HG02610 (cell line): ENCODE results near the gene RNF26.

ENCODE experiments used
- ATAC-seq: cut with Tn5 transposase; IDR thresholded peaks from one replicate; pipeline ENCODE4 v1.9.1; 2021; ENCODE audit warnings: mild to moderate bottlenecking, moderate library complexity; ENCODE audit not compliant: unreplicated experiment

Gene RNF26

DNA sequence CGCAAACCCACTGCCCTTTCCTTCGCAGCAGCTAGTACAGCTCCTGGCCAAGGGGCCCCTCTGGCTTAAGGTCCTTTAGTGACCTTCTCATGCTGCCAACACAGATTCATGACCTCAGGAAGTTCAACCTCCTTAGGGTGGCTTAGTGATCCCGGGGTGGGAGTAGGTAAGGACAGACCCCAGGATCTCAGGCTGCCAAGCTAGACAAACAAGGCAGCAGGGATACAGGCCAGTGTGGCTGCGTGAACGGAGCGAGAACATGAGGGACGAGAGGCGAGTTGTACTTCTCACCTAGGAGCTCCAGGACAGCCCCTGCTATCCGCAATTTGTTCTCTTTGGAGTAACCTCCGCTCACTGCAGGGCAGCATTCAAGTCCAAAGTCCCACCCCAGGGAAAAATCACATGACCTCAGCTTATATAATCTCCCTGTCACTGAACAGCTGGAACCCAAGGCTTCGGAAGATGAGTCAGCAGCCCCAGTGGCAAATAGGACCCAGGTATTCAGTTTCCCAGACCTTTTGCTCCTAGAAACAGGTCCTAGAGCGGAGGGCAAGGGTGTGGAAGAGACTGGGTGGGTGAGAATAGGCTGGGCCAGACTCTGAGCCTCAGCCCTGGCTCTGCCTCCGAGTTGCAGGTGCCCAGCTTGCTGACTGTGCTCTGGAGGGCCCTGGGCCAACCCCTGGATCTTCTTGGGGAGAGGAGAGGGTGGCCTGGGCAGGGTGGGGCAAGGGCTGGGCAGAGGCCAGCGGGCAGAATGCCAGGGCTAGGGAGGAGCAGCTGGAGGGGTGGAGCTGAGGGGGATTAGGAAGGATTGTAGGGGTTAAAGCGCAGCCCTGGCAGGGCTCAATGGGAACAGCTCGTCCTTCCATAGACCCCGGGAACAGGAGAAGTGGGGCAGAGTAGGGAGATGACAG, 34.1 kb downstream of the RNF26 start:
- ATAC-seq, result no peak

DNA sequence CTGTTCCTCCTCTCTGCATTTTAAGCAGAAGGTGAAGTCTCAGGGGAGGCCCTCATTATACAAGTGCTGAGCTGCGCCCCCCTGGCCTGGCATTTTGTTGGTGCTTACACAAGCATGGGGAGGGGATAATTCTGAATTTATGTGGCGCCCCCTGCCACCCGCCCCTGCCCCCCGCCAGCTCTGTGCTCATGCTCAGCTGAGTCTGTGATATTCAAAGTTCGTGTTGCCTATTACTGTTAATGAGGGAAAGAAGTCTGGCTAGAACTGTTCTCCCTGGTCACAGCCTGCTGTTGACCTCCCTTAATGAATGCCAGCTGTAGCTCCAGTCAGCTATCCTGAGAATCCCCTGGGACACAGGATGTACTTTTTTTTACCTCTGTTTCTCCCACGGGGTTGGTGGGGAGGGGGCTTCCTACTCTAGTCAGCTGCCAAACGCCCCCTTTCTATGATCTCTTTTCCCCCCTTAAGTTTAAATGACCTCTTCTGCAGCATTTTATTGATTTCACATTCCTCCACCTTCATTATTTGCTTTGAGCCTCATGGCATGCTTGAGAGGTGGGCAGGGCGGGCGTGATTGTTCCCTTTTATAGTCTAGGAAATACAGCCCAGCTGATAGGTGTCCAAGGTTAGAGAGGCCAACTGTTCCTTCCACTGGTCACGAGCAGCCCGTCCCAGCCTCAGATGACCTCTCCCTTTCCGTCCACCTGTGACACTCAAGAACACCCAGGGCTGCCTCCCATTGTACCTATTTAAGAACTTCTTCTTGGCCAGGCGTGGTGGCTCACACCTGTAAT, 35.0 kb downstream of the RNF26 start:
- no peak for ATAC-seq

DNA sequence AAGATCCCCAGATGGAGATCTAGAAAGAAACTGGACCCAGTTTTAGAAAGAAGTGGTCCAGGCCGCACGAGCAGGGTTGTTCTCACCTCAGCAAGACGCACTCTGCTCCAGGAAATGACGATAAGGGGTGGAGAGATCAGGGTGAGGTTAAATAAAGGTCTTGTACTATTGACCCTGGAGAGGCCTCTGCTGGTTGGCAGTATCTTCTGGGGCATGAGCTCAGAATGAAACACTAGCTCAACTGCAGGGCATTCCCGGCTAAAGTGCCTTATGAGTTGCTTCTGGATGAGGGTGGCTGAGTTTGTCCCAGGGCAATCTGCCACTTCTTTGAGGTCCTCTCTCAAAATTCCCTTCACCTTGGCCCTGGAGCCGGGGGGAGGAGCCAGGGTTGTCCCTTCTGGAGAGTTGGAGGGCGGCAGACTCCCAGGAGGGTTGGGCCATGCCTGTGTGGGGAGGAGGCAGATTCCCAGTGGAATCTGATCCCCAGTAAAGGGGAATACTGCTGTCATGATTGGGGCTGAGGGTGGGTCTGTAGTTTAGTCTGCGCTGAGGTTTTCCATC, 36.2 kb downstream of the RNF26 start:
- no peak for ATAC-seq

DNA sequence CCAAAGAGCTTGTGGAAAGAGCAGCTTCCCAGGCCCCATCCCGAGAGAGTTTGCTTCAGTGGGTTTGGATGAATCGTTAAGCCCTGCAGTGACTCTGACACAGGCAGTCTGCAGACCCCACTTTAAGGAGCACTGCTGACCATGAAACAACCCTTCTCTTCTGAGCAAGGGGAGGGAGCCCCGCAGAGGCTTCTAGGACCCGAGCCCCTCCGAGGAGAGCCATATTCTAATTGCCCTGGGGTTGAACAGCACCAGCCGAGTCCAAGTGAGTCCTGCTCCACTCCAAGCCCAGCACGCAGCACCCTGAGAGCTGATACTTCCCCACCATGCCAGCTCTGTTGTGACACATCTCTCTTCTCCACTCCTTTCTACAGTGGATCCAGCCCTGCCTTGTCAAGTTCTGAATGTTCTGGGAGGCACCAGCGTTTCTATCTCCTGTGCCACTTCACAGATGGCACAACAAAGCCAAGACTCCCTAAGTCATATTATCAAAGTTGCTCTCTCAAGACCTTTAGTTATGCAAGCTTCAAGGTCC, 36.8 kb downstream of the RNF26 start:
- no peak for ATAC-seq

DNA sequence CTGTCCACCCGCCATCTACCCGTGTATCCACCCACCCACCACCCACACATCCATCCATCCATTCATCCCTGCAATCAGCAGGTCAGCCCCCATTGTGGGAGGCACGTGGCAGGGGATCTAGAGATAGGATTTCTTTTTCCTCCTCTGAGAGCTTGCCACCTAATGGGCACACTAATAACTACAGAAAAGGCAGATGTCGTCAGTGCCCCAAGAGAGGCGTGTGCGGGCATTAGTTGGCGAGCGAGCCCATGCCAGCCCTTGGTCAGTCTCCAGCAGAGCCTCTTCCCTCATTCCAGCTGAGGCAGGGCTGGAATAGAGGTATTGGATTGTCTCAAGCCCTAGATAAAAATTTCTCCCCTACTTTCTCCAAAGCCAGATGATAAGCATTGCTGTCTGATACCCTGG, 37.5 kb downstream of the RNF26 start:
- no peak for ATAC-seq

DNA sequence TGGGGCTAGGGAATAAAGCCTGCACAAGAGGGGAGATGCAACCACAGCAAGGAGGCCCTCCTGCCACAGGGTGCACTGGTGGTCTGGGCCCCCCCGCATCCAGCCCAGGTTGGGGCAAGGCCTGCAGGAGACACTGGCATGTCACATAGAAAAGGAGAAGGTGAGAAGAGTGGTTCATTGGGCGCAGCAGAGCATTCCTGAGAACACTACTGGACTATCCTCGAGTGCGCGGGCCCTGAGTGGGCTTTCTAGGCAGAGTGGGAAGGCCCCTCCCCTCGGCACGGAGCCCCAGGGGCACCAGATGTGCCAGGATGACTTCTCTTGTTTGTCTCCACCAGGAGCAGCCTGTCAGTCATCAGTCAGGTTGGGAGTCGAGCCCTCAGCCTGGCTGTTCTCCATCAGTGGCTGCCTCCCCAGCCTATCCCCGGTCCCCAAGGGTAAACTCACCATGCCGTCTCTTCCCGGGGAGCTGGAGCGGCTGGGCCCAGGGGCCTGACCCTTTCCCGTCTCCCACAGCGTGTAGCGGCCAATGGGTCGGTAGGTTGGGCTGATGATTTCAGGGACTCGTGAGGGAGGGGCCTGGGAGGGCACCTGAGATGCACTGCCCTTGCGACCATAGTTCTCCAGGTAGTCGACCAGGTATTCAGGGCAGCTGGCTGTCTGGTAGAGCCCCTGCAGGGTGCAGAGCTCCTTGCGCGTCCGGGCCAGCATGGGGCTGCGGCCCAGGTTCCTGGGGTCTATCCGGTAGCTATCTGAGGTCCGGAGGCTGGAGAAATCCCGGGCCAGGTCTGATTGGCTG, 38.1 kb downstream of the RNF26 start:
- no peak for ATAC-seq

DNA sequence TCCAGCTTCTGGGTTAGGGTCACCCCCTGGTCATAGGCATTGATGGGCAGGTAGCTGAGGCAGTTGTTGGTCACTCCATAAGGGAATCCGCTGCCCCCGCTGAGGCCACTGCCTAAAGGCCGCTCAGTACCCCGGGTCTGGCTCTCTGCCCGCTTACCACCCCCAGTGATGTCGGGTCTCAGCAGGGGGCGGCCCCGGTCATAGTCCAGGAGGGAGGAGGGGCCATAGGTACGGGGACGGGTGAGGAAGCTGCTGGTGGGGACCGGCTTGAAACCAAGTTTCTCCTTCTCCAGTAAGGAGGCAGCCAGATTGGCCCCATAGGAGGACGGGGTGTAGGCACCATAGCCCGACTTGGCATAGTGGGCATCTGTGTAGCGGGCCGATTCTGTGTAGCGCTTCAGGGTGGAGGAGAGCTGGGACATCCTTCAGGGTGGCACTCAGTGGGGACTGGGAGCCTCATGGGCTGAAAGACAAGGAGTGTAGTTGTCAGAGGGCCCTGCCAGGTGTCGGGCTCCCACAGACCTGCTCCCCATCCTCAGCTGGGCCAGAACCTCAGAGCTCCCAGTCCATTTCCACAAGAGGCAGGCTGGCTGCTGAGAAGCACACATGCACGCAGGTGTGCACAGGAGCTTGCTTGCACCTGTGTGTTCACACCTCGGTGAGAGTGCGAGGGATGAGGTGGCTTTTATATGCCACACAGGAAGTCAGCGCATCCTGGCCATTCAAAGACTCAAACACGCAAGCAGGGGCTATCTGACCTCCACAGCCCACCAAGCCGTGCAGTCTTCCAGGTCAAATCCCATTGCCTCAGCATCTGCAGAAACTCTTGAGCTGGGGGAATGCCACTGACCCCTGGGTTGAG, 39.0 kb downstream of the RNF26 start:
- no peak for ATAC-seq

DNA sequence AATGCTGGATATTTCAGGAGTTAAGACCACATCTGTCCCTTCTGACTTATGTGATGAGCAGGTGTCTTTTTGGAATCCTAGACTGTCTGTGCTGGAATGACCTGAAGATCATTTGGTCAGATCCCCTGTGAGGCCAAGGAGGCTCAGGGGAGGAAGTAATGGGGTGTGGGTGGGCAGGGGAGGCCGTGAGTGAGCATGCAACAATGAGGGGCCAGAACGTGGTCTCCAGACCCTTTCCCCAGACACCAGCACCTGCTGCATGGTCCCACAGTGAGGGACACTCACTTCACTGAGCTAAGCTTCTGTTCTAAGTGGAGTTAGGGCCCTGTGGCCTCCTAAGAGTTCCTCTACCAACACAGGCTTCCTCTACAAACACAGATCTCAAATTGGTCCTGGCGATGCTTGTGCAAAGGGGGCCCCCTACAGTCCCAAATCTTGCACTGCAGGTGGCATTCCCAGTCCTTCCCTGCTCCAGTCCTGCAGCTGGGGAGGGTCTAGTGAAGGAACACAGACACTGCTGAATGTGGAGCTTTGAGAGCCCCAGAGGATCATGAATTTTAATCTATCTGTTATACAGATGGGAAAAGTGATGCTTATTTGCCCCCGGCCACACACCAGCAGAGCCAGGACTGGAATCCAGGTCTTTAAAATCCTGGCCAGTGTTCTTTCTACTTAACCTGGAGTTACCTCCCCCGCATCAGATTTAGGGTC, 39.7 kb downstream of the RNF26 start:
- ATAC-seq, result no peak

DNA sequence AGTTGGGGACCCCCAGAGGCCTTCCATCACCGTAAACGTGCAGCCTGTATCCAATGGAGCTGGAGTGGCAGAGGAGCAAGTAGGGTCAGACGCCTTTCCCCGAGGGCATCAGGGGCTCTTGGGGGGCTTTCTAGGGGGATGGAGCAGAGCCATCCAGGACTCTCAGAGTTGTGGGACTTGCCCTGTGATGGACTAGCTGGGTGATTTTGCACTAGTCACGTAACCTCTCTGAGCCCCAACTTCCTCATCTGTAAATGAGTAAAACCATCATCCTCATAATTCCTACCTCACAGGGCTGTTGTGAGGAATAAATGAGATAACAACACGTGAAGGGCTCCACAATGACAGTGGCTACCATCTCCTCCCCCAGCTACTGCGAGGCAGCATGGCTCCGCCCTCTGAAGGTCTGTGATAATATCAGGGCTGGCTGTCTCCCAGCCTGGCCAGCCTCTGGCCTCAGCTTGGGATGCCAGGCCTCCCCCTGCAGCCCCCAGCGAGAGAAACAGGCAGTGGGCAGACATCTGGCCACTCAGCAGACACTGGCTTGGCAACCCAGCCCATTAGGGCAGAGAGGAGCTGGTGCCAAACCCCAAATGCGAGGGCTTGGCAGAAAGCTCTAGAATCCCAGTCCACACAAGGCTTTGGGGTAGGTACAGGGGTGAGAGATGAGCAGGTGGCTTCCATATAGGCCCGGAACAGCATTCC, 40.5 kb downstream of the RNF26 start:
- ATAC-seq, result no peak

DNA sequence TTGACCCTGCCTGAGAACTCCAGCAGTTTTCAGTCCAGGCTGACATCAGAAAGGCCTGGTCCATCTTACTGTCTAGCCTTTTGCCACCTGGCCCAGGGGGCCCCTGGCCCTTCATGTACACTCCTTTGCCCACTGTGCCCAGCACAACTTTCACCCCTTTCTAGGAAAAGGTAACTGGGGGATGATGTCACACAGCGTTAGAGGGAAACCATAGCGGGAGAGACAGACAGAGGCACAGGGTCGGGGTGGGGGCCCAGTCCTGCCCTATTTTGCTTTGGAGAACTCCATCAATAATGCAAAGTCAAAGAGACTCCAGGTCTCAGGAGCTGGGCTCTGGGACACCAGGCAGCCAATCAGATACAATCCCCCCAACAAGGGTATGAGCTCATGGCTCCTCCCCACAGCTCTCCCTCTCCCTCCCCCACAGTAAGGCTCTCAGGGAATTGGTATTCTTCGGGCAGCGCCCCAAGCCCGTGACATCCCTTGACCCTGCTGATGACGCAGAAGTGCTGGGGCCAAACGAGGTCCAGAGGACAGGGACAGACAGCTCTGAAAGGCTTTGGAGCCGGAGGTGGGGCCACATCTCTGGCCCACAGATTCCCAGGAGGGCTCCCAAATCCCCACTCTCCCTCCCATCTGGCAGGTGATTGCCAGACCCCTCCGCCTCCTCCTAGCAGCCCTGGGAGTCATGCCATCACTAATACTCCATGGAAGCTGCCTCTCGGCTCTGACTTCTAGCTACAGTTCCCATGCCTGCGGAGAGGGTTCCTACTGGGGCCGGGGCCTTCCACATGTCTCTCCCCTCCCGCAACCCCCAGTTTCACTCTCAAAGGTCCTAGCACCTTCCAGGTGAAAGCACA, 41.2 kb downstream of the RNF26 start:
- ATAC-seq, result no peak

DNA sequence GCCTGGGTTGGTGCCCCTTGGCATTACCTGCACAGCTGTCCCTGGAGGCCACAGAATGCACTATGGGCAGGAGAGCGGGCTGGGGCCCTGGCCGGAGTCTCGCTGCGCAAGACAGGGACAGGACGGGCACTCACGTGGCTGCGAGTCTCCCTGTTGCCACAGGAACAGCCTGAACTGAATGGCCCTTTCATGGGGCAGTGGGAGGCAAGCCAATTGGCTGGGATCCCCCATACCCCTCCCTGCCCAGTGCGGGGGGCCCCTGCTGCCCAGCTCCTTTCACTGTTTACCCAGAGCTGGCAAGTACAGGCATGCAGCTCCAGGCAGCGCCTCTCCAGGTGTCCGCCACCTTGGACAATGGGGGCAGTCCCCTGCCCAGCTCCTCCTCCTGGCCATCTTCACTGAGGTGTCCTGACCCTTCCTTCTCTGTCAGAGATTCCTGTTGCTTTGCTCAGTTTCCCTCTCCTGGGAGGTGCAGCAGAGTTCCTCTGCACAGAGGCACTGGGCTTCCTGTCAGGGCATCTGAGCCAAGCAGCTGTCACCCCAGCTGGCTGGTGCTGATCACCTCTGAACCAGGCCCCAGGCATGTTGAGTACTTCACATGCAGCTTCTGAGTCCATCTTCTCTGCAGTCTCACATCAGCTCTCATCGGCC, 42.0 kb downstream of the RNF26 start:
- no peak for ATAC-seq

DNA sequence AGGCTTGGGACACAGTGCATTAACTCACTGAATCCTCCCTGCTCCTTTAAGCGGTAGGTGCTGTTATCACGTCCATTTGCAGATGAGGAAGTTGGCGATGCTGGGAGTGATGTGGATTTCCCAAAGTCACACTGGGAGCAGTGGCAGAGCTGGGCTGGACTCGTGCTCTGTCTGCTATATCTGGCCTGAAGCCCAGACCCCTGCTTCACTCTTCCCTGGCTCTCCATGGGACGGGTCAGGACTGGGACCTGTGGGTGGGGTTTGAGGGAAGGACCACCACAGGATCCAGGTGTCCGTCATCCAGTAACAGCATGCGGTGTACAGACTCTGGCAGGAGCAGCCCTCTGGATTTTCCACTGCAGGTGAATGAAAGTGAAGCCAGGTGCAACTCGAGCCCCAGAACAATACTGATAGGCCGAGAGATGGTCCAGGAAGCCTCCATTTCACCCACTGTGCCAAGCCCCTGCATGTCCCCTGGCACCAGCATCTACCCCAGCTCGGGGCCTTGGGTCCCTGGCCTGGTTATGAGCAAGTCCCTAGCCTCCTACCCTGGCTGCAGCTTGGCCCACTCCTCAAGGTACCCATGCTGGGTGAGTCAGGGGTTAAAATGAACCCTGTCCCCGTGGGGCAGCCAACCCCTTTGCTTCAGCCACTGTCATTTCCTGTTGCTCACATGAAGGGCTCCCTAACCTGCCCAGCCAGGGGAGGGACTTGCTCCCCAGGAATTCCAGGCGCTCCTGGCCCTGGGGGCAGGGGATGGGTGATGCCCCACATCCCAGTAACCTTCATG, 43.0 kb downstream of the RNF26 start:
- no peak for ATAC-seq

DNA sequence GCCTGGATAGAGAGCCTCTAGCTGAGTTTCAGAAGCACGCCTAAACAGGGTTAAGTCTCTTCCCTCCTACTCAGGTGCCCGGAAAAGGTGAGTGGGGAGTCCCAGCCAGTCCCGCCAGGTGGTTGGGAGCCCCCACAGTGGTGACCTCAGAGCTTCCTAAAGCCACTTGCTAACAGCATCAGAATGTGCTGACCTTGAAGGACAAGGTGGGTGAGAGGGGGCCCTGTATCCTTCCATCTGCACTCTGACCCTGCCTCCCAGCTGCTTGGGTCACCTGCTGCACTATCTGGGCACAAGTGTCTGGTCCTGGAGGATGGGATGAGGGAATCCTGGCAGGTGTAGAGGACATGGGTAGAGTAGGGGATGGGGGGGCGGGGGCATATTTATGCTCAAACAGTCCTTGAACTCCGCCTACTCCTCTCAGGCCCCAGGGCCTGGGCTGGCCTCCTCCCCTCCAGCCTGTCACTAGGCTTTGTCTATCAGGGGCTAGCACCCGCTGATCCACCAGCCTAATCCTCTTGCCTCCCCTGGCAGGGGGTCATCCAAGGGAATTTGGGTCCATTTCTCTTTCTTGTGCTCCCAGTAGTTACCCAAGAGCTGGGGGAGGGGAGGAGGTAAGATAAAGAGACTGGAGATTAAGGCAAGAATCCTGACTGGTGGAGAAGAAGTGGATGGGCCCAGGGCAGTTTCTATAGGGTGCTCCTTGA, 43.8 kb downstream of the RNF26 start:
- no peak for ATAC-seq

DNA sequence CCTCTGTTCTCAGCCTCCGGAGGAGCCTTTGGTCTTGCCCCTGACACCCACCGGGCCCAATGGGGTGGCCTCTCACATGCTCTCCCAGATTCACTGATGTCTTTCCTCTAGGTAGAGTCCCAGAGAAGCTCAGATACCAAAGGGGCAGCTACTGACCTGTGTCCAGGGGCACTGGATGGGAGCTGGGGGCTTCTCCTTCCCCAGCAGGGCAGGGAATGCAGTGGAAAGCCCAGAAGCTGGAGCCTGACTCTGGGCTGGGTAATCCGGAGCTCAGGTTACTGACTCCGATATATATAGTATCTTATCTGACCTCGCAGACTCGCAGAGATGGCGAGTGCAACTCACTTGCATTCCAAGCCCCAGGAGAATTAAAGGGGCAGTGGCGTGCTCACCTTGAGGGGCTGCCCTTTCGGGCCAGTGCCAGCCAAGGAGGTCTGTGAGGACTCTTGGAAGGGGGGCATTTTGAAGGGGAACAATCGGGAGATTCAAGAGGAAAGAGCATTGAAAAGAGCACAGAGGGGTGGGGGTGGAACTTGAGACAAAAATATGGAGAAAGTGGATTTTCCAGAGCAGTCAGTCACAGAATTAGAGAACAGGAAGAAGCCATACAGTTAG, 44.6 kb downstream of the RNF26 start:
- ATAC-seq, result no peak

DNA sequence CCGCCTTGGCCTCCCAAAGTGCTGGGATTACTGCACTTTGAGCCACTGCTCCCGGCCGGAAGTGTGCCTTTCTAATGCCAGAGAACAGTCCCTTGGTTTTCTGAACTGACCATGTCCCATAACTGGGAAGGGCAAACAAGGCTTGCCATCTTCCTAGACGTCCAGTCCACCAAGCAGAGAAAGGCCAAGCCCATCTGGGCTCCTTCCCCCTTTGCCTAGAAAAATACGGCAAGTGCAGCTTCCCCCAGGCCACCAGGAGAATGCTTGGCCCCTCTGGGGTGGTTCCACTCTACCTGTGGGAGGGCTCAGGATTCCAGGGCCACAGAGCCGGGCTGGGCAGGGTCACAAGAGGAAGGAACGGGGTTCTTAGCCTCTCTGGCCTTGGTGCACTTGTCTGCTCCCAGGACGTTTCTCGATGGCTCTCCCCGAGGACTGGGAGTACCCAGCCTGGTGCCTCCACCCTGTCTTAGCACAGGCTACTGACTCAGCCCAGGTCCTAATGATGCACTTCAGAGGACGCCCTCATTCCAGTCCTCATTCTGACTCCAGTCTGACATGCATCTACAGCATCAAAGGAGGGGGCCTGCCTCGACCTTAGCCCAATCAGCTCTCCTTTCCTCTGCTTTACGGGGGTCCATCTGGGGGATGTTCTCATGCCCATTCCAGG, 46.0 kb downstream of the RNF26 start:
- ATAC-seq, result no peak
